HG03432 (cell line): ENCODE measurements around the gene ONECUT1.
"Not testable (repeated sequence)": the region's sequence is repeated elsewhere in the genome, so short reads cannot be mapped to it uniquely, and the experiment has no call there.

Source experiments
- ATAC-seq: cut with Tn5 transposase; IDR thresholded peaks from one replicate; pipeline ENCODE4 v1.9.1; 2021; ENCODE audit warnings: mild to moderate bottlenecking, moderate library complexity; ENCODE audit not compliant: unreplicated experiment

Gene ONECUT1

DNA sequence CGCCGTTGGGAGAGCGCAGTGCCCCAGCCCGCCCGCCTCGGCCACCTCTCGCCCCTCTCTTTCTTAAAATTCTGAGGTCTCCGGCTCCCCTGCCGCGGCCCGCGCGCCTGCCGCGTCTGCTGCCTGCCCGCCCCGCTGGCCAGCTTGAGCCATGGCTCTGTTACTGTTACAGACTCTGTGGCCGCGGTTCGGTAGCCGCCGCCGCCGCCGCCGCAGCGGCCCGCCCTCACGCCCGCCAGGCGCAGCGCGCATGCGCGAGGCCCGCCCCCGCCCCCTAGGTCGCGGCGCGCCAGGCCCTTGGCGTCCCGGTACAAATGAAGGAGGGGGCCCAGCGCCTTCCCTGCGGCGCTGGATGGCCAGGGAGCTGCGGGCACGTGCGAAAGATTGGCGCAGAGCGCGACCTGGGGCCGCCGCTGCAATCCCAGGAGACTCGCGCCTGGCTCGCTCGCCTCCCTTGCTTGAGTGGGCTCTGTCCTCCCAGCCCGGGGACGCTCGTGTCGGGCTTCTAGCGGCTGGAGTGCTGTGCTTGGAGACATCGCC, at the start of gene ONECUT1:
ONECUT1 (minus strand) TSS at position 168 of the 540 bp plus-strand sequence. CDS start 452 bp downstream, outside the sequence.
- peak; percentile 83 for ATAC-seq

DNA sequence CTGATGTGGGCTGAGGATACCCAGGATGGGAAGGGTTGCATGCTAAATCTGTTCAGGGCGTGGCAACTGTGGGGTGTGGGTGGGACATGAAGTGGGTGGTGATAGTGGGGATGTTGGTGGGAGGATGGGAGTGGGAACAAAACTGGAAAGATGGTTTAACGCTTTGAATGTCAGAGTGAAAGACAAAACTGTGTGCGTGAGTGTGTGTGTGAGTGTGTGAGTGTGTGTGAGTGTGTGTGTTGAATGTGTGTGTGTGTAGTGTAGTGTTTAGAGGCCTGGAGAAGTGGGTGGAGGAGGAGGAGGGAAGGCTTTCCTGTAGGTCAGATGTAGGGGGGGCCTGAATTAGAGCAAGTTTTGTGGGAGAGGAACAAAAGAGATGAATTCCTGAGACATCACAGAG, 44.2 kb upstream of the ONECUT1 start:
- ATAC-seq = no peak

DNA sequence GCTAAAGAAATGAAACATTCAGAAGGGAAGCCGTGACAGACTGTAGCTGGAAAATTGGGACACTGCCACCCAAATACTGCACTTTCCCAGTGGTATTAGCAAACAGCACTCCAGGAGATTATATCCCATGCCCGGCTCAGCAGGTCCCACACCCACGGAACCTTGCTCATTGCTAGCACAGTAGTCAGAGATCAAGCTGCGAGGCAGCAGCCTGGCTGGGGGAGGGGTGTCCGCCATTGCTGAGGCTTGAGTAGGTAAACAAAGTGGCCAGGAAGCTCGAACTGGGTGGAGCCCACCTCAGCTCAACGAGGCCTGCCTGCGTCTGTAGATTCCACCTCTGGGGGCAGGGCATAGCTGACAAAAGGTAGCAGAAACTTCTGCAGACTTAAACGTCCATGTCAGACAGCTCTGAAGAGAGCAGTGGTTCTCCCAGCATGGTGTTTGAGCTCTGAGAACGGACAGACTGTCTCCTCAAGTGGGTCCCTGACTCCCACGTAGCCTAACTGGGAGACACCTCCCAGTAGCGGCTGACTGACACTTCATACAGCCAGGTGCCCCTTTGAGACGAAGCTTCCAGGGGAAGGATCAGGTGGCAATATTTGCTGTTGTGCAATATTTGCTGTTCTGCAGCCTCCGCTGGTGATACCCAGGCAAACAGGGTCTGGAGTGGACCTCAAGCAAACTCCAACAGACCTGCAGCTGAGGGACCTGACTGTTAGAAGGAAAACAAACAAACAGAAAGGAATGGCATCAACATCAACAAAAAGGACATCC, 34.2 kb upstream of the ONECUT1 start:
- not testable (repeated sequence) for ATAC-seq

DNA sequence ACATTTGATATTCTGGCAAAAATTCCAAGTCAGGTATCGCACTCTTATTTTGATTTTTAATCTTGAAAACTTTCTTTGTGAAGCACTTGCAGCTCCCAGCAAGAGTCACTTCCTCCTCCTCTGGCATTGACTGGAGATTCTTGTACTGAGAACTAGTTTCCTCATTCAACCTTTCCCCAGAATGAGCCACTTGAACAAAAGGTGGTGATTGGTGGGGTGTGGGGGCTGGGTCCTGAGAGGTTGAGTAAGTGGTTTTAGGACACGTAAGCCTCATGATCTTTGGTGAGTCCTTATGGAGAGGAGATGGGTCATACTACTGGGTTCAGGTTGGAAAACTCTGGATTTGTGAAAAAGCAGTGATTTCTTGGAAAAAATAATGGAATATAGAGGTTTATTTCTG, 32.3 kb upstream of the ONECUT1 start:
- ATAC-seq = no peak

DNA sequence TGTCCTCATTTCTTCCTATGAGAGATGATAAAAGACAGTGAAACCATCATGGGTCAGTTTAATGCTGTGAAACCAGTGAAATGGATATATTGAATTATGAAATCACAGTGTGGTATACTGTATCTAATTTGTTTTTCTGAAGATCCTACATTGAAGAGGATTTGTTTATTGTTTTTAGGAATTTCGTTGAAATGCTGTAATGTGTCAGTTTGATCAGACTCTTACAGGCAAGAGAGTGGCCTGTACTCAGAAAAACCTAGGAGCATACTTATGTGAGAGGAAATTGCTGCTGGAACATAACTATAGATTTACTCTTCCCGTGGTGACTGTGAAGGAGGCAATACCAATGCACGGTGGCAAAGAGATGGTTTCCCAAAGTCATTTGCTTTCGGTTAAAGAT, 29.1 kb upstream of the ONECUT1 start:
- ATAC-seq = no peak

DNA sequence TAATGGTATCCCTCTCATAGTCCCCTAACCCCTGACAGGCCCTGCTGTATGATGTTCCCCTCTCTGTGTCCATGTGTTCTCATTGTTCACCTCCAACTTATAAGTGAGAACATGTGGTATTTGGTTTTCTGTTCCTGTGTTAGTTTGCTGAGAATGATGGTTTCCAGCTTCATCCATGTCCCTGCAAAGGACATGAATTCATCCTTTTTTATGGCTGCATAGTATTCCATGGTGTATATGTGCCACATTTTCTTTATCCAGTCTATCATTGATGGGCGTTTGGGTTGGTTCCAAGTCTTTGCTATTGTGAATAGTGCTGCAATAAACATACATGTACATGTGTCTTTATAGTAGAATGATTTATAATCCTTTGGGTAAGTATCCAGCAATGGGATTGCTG, 25.8 kb upstream of the ONECUT1 start:
- ATAC-seq = not testable (repeated sequence)

DNA sequence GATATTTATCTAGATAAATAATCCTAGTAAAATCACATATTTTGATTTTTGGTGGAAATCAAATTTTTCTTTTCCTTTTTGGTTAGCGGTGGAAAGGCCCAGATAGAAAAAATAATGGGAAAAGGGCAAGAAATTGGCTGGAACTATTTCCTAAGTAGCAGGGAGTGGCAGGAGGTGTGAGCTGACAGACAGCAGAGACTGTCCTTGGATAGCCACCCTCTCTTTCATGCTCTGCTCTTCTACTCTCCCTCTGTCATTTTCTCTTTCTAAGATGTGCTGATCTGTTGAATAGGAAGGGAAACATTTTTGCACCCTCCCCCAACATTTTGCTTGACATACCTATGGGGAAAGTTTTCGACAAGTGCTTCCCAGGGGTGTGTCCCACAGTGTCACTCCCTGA, 18.9 kb upstream of the ONECUT1 start:
- no peak for ATAC-seq

DNA sequence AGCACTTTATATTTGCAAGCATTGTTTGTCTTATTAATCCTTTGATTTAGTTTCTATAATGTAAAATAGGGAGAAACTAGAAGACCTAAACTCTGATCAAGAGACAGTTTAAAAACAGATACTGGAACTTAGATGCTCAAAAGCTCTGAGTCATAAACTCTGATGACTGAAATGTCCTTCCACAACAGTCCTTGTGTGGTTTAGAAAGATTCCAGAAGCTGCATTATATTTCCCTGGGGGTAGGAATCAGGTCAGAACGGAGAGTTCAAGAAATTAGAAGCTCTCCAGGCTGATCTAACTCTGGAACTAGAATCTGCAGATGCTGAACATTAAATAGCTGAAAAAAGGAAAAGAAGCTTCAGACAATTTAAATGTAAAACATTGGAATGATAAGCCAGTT, 18.3 kb upstream of the ONECUT1 start:
- no peak for ATAC-seq

DNA sequence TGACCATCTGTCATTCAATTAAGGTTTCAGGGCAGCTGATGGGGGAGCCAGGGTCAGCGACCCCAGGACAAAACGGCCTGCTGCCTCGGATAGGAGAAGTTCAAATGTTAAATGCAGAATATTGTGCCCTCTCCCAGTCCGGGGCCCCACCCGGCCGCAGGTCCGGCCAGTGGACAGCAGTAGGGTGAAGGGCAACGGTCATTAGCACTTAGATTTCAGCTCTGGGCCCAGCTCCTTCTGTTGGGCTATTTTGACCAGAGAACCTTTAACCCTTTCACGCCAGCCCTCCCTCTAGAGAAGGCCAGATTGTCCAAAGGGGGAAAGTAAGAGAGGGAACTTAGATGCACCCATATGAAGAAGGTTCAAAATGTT, 16.1 kb upstream of the ONECUT1 start:
- no peak for ATAC-seq

DNA sequence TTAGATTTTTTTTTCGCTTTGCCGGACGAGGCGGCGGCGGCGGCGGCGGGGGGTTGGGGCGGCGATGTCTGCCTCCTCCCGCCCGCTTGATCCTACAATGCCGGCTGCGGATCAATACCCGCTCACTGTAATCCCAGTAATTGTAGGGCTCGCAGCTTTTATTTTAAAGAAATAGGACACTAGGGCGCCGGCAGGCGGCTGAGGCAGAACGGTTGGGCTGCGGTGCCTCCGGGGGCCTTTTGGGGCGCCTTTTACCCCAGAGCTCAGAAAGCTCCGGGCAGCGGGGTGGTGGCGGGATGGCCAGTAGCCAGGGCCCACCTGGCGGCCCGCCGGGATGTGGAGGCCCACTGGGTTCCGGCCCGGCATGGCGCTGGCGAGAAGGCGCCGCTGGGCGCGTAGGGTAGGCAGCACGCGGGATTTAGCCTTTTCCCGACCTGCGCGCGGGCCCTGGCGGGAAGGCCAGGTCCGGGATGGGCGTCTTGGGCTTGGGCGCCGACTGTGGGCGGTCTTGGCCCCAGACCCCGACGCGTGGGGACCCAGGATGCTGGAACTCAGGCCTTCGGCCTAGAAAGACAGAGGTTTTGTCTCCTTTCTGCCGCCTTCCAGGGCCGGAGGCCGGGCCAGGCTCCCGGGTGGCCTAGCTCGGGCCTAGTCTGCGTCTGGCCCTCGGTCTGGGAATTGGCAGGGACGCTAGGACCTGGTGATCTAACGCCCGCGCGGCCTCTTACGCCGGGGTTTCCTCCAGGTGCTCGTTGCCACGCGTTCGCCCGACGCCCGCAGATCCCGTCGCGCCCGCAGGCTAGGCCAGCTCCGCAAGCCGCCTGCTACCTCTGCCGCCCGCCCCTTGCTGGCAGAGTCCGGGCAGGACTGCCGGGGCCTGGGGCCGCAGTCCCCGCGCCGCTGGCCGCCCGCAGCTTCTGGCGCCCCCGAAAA, 15.5 kb upstream of the ONECUT1 start:
- ATAC-seq = no peak

DNA sequence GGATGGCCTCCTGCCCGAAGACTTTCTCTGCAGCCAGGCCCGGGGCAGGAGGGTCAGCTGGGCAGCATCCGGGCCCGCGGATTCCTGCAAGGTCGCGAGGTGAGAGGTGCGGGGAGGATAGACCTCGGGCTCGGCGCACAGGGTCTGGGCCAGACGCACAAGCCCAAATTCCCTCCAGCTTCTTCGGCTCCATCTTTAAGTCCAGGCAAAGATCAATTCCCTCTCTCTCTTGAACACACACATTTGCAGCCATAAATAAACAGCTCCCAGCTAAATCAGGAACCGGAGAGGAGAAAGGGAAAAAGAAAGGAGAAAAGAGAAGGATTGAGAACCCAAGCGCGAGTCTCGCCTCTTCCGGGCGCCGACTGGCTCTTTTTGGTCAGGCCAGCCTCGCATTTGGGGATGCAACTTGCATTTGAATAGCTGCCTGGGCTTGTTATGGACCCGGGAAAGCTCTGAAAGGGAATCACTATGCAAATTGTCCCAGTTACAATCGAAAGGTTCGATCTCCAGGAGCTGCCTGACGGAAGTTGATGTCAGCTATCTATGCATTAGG, 14.5 kb upstream of the ONECUT1 start:
- no peak for ATAC-seq

DNA sequence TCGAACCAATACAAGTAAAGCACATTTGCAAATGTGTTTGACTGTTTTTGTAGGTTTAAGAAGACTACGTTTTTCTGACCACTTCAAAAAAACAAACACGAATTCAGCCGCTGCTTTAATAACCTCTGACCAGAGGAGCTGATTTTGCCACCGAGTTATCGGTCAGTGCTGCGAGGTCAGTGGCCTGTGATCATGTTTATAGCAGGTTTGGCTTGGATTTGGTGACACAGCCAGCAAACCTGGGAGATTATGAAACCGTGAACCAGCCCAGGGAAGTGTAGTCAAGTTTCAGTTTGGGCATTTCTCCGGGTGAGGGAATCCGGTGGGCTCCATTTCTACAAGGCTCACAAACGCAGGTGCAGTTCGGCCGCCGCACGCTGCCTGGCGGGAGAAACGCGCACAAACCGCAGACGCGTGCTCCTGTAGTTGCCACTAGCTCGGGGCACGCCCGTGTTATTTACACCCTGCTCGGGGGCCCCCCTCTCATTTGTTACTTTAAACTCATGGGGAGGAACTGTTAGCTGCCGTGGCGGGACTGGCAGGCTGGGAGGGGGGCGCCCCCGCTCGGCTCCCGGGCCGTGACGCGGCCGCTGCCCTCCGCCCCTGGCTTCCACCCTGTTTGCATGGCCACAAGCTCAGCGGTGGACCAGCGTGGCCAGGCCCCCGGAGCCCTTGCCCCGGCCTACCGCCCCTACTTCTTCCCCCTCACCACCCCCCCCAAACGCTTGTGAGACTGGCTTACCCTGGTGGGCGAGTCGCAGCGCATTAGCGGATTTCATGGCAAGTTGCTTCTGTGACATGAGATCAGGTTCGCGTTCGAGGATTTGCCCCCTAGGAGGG, 13.6 kb upstream of the ONECUT1 start:
- no peak for ATAC-seq

DNA sequence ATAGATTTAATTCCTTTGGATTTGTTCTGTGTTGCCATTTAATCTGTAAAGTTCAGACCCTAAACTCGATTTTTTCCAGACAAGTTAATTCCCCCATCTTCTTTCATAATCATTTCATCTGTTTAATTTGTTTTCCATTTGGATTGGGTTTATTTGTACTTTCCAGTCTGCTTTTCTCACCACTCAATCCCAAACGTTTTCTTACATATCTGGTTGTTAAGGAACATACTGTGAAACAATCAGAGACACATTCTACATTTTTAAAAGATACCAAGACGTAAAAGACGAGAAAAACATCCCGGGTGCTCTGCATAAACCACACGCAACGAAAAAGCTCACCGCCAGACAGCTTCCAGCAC, 13.0 kb upstream of the ONECUT1 start:
- ATAC-seq = no peak

DNA sequence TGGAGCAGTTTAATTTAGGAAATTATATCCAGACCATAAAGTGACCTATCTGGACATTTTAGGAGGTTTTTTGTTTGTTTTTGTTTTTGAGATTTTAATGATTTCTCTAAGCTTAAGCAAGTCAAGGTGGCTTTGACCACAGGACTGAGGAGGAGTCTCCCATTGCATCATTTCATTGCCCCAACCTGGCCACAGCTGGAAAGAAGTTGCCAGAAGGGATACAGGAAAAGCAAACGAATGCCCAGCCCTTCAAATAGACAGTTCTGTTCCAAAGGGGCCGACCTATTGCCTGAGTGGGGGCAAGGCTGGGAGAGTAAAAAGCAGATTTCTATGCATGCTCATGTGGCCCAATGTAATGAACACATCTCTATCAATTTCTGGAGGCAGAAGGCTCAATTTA, 12.0 kb upstream of the ONECUT1 start:
- no peak for ATAC-seq

DNA sequence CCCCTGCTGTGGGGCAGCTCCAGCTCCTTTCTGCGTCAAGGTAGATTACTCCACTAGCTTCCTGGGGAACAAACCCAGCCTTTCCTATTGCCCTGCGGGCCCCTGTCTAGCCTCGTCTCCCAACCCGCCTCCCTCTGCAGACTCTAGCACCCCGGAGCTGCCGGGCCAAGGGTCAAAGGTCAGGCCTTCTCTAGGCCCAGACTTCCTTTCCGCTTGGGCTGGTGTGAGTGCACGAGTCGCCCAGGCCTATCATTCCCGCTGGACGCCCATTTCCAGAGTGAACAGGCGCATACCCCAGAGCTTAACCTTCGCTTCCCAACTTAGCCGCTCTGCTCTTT, 11.6 kb upstream of the ONECUT1 start:
- no peak for ATAC-seq

DNA sequence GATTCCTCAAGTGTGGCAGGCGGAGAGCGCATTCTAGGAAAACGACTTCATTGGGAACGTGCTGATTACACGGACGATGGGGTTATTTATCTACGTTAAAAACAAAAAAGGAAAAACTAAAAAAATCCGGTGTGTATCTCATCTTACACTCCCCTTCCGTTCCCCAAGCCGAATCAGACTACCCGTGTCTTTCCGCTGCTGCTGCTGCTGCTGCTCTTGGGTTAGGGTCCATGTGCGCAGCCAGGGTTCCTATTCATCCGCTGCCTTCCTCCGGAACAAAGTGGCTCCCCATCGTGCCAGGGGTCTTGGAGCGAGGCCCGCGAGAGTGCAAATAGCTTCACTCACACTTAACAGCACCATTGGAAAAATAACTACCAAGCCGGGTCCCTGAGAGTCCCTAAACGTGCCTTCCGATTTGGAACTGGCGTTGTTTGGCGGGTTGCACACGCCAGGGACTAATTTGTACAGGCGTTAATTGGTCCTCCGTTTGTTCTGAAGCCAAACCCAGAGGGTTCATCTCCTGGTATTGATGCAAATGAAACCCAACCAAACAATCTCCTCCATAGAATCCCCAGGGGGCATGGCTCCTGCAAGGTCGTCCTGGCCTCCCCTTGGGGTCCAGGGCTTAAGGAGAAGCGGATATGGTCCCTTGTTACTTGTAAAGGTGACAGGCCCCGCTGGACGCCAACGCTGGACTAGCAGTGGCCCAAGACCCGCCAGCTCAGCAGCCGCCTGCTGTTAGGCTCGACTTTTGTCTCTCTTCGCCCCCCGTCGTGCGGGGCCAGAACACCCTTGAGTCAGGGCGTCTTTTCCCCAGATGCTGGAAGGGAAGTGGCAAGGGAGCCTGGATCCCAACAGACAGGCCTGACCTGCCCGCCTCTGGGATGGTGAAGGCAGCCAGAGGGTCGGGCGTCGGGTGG, 11.0 kb upstream of the ONECUT1 start:
- ATAC-seq = no peak

DNA sequence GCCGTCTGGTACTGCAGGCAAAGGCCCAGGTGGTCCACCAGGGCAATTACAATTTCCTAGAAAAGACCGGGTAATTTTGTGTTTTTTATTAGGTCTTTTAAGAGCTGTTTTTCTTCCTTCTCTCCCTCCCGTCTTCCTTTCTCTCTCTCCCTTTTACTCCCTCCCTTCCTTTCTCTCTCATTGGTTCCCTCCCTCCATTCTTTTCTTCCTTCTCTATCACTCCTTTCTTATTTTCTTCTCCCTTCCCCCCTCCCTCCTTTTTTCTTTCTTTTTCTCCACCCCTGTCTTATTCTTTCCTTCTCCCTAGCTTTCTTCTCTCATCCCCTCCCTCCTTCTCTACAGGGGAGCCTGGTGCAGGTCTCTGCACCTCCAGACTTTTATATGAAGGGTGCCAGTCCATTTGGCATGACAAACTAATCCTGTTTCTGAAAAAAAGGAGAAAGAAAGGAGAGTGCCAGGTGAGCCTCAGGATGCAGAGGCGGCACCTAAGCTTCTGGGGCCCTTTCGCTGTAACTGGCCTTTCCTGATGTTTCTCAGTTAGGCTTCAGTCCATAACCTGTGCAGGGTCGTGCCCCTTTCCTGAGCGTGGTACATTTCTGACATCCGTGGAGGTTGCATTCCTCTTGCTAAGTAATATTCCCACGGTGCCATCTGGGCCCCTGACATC, 9.1 kb upstream of the ONECUT1 start:
- ATAC-seq = no peak

DNA sequence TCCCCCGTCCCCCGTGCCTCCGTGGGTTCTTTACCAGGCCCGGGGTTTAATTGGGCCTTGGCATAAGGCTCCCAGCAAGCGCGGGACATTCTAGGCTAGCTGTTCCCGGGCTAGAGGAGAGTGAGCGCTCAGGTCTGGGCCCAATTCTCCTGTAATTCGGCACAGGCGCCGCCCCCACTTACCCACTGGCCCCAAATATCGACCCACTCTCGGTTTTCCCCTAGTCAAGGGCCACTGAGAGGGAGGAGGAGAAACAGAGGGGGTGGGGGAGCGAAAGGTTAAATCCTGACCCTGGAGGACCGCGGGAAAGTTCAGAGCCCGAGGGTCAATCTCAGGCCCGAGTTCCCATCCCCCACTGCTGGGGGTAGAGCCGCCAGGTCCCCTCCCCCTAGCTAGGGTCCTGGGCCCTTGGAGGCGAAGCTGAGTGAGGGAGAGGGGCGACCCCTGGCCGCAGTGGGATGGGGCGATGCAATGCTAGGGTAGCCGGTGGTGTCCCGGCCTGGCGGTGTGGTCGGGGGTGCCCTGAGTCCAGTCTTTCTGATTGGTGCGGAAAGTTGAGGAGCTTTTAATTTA, 8.5 kb upstream of the ONECUT1 start:
- ATAC-seq = no peak
